Calu3 (cell line): Measurements from ENCODE around the gene SSTR1. TPM values are rescaled to one million over a fixed set of nuclear protein-coding genes. Genes with fewer than 3 reads are reported as not detected.

Experiments
- BruUV-seq: library from RNA; stranded (reverse); fragments of 400-500 nt; replicated peaks from 2 replicates; lab custom pipeline; 2021; lab: Mats Ljungman, UMichigan
- CTCF ChIA-PET: fragments of 300-600 bp; sonication (Branson Sonifier 250); formaldehyde crosslinking; loops from one replicate; lab custom pipeline; 2022; ENCODE audit warnings: antibody characterized with exemption; lab: Charles Lee
- DNase-seq: peaks from one replicate; pipeline ENCODE4 v3.0.0; 2022
- H3K27ac Mint-ChIP-seq: one replicate; pipeline ENCODE4 v1.8.0; 2022; ENCODE audit warnings: mixed read lengths; ENCODE audit not compliant: unreplicated experiment
- H3K27me3 Mint-ChIP-seq: one replicate; pipeline ENCODE4 v1.8.0; 2022; ENCODE audit warnings: mixed read lengths; ENCODE audit not compliant: unreplicated experiment
- H3K36me3 Mint-ChIP-seq: one replicate; pipeline ENCODE4 v1.8.0; 2022; ENCODE audit warnings: mild to moderate bottlenecking, moderate library complexity, mixed read lengths; ENCODE audit not compliant: insufficient read depth, unreplicated experiment
- H3K4me1 Mint-ChIP-seq: one replicate; pipeline ENCODE4 v1.8.0; 2022; ENCODE audit warnings: mild to moderate bottlenecking, low read depth, mixed read lengths; ENCODE audit not compliant: unreplicated experiment
- H3K4me3 Mint-ChIP-seq: one replicate; pipeline ENCODE4 v1.8.0; 2022; ENCODE audit warnings: mild to moderate bottlenecking, low read depth, moderate library complexity, mixed read lengths; ENCODE audit not compliant: unreplicated experiment
- H3K9me3 Mint-ChIP-seq: one replicate; pipeline ENCODE4 v1.8.0; 2022; ENCODE audit warnings: low read depth, mixed read lengths; ENCODE audit not compliant: unreplicated experiment
- CTCF ChIP-seq: fragments of 200-600 bp; IDR thresholded peaks from one replicate; pipeline ENCODE4 v1.8.0; 2022; ENCODE audit warnings: antibody characterized with exemption; ENCODE audit not compliant: unreplicated experiment
- intact Hi-C: fragments of 100-400 bp; cut with micrococcal nuclease; formaldehyde crosslinking; loops from one replicate; pipeline ENCODE4 v1.10.0; 2022; ENCODE audit not compliant: unreplicated experiment
- total RNA-seq: library from RNA; stranded (reverse); gene quantifications from 2 replicates; pipeline ENCODE4 v1.2.3, GENCODE V29; 2022

The SSTR1 gene
- total RNA-seq, 1 experiment from 2014 or later, result 0.24 TPM

GRCh38 chr14:38221077-38221476, 13.4 kb downstream of the SSTR1 start:
- H3K27ac Mint-ChIP-seq, result no peak overlapping the region
- no peak overlapping the region for H3K4me3 Mint-ChIP-seq
- no peak for DNase-seq
- CTCF ChIA-PET, result no interaction called here
- no peaks in the 10 kb centered on the region for H3K36me3 Mint-ChIP-seq
- H3K27me3 Mint-ChIP-seq, result no peaks in the 10 kb centered on the region
- intact Hi-C loops, result no loop called here
- BruUV-seq, result no TSS peak
- no peaks in the 10 kb centered on the region for H3K4me1 Mint-ChIP-seq
- TF ChIP-seq CTCF, result no peak
- H3K9me3 Mint-ChIP-seq, result no peaks in the 10 kb centered on the region

GRCh38 chr14:38224338-38224737, 16.6 kb downstream of the SSTR1 start:
- DNase-seq, result no peak
- H3K9me3 Mint-ChIP-seq, result no peaks in the 10 kb centered on the region
- no peak for TF ChIP-seq CTCF
- no peaks in the 10 kb centered on the region for H3K4me1 Mint-ChIP-seq
- CTCF ChIA-PET, result no interaction called here
- BruUV-seq, result no TSS peak
- no peaks in the 10 kb centered on the region for H3K27me3 Mint-ChIP-seq
- H3K36me3 Mint-ChIP-seq, result no peaks in the 10 kb centered on the region
- H3K4me3 Mint-ChIP-seq, result no peak overlapping the region
- H3K27ac Mint-ChIP-seq, result no peak overlapping the region
- intact Hi-C loops, result no loop called here

- no peak for TF ChIP-seq CTCF
- Mint-ChIP-seq H3K4me3 (no peak overlapping the region), H3K27ac (no peak overlapping the region), H3K9me3 (peaks cover under 1% of the 10 kb centered on the region), H3K36me3 (no peaks in the 10 kb centered on the region), H3K4me1 (no peaks in the 10 kb centered on the region), H3K27me3 (peaks cover 6% of the 10 kb centered on the region)
- no TSS peak for BruUV-seq
- CTCF ChIA-PET, result no interaction called here
- no peak for DNase-seq
- intact Hi-C loops, result no loop called here
These were observed 18.2 kb downstream of the SSTR1 start for GRCh38 chr14:38225946-38226345.

GRCh38 chr14:38226366-38226765, 18.7 kb downstream of the SSTR1 start:
- no peak for TF ChIP-seq CTCF
- H3K36me3 Mint-ChIP-seq, result no peaks in the 10 kb centered on the region
- intact Hi-C loops, result no loop called here
- H3K4me1 Mint-ChIP-seq, result no peaks in the 10 kb centered on the region
- no peak overlapping the region for H3K4me3 Mint-ChIP-seq
- BruUV-seq, result no TSS peak
- H3K9me3 Mint-ChIP-seq, result peaks cover 4% of the 10 kb centered on the region
- no peak overlapping the region for H3K27ac Mint-ChIP-seq
- DNase-seq, result no peak
- peaks cover 10% of the 10 kb centered on the region for H3K27me3 Mint-ChIP-seq
- CTCF ChIA-PET, result no interaction called here

GRCh38 chr14:38233218-38233617, 25.5 kb downstream of the SSTR1 start:
- no peak overlapping the region for H3K4me3 Mint-ChIP-seq
- peaks cover 4% of the 10 kb centered on the region for H3K9me3 Mint-ChIP-seq
- no peak for DNase-seq
- no peaks in the 10 kb centered on the region for H3K36me3 Mint-ChIP-seq
- no peak overlapping the region for H3K27ac Mint-ChIP-seq
- intact Hi-C loops, result no loop called here
- TF ChIP-seq CTCF, result no peak
- peaks cover 33% of the 10 kb centered on the region for H3K27me3 Mint-ChIP-seq
- H3K4me1 Mint-ChIP-seq, result no peaks in the 10 kb centered on the region
- CTCF ChIA-PET, result no interaction called here
- BruUV-seq, result no TSS peak
